RWPE2 (cell line): Measurements from ENCODE around the gene ADGRG4.

Source experiments
- ATAC-seq: fragments of 200-7000 bp; cut with Tn5 transposase; 3 replicates; pipeline ENCODE4 v1.9.1; 2021; ENCODE audit warnings: low read depth
- DNase-seq: peaks from one replicate; pipeline ENCODE4 v3.0.0-alpha.2; 2020; ENCODE audit warnings: low spot score
- H3K27ac ChIP-seq: fragments of 450-650 bp; 2 replicates; pipeline ENCODE4 v1.5.1; 2017; ENCODE audit warnings: mild to moderate bottlenecking; ENCODE audit not compliant: poor library complexity, severe bottlenecking
- H3K27me3 ChIP-seq: fragments of 250-450 bp; sonication (Bioruptor Pico); 2 replicates; pipeline ENCODE4 v1.5.1; 2021; ENCODE audit warnings: mild to moderate bottlenecking, moderate library complexity; ENCODE audit not compliant: insufficient read depth, poor library complexity, severe bottlenecking
- H3K36me3 ChIP-seq: fragments of 250-450 bp; sonication (Bioruptor Pico); 2 replicates; pipeline ENCODE4 v1.5.1; 2020; ENCODE audit warnings: low read depth, mild to moderate bottlenecking, moderate library complexity
- H3K4me1 ChIP-seq: fragments of 250-450 bp; sonication (Bioruptor Pico); 2 replicates; pipeline ENCODE4 v1.5.1; 2021; ENCODE audit warnings: mild to moderate bottlenecking, moderate library complexity; ENCODE audit not compliant: insufficient read depth, poor library complexity, severe bottlenecking
- H3K4me3 ChIP-seq: fragments of 250-450 bp; sonication (Bioruptor Pico); 2 replicates; pipeline ENCODE4 v1.5.1; 2021; ENCODE audit warnings: mild to moderate bottlenecking, moderate library complexity; ENCODE audit not compliant: severe bottlenecking
- H3K9me3 ChIP-seq: fragments of 250-450 bp; sonication (Bioruptor Pico); 2 replicates; pipeline ENCODE4 v1.5.1; 2021; ENCODE audit warnings: mild to moderate bottlenecking, moderate library complexity; ENCODE audit not compliant: severe bottlenecking
- CTCF ChIP-seq: fragments of 450-650 bp; IDR thresholded peaks from one replicate; pipeline ENCODE4 v1.5.1; 2017; ENCODE audit warnings: mild to moderate bottlenecking, moderate library complexity; ENCODE audit not compliant: poor library complexity, severe bottlenecking

The ADGRG4 gene

GRCh38 chrX:136258951-136259350 lies 41.8 kb upstream of the ADGRG4 start:
- Histone ChIP-seq H3K4me1 (peaks cover 7% of the 10 kb centered on the region), H3K27me3 (no peaks in the 10 kb centered on the region), H3K9me3 (no peaks in the 10 kb centered on the region), H3K4me3 (no peak overlapping the region), H3K36me3 (no peaks in the 10 kb centered on the region), H3K27ac (peak overlapping the region; percentile 58)
- DNase-seq (no peak), ATAC-seq (no peak)
- no peak for TF ChIP-seq CTCF

- ATAC-seq (peak; percentile 65; the same call in 2 of the 3 replicates), DNase-seq (no peak)
- no peaks in the 10 kb centered on the region for H3K9me3 ChIP-seq
- TF ChIP-seq CTCF, result no peak
- H3K27me3 ChIP-seq, result no peaks in the 10 kb centered on the region
- no peaks in the 10 kb centered on the region for H3K36me3 ChIP-seq
- peaks cover 7% of the 10 kb centered on the region for H3K4me1 ChIP-seq
- no peak overlapping the region for H3K4me3 ChIP-seq
- peak overlapping the region; percentile 58 for H3K27ac ChIP-seq
Observed at GRCh38 chrX:136259543-136259942, 41.2 kb upstream of the ADGRG4 start.

GRCh38 chrX:136260776-136261175 lies 40.0 kb upstream of the ADGRG4 start:
- Histone ChIP-seq H3K27ac (peak overlapping the region; percentile 58), H3K4me1 (peaks cover 7% of the 10 kb centered on the region)
- ATAC-seq, result peak; percentile 74

GRCh38 chrX:136261321-136261720 lies 39.4 kb upstream of the ADGRG4 start:
- Histone ChIP-seq H3K27ac (peak overlapping the region; percentile 58), H3K9me3 (no peaks in the 10 kb centered on the region), H3K4me1 (peaks cover 7% of the 10 kb centered on the region), H3K4me3 (no peak overlapping the region), H3K36me3 (no peaks in the 10 kb centered on the region), H3K27me3 (no peaks in the 10 kb centered on the region)
- ATAC-seq, result peak; percentile 31; the same call in 1 of the 3 replicates
- DNase-seq, result no peak
- TF ChIP-seq CTCF, result no peak

More at GRCh38 chrX:136260776-136261175, 40.0 kb upstream of the ADGRG4 start:
- Histone ChIP-seq H3K4me3 (no peak overlapping the region), H3K27me3 (no peaks in the 10 kb centered on the region), H3K9me3 (no peaks in the 10 kb centered on the region), H3K36me3 (no peaks in the 10 kb centered on the region)
- TF ChIP-seq CTCF, result no peak
- no peak for DNase-seq

GRCh38 chrX:136262243-136262642 lies 38.5 kb upstream of the ADGRG4 start:
- Histone ChIP-seq H3K27me3 (no peaks in the 10 kb centered on the region), H3K4me1 (peaks cover 7% of the 10 kb centered on the region), H3K27ac (no peak overlapping the region), H3K36me3 (no peaks in the 10 kb centered on the region), H3K9me3 (no peaks in the 10 kb centered on the region), H3K4me3 (no peak overlapping the region)
- no peak for TF ChIP-seq CTCF
- DNase-seq, result no peak
- no peak for ATAC-seq
